IMR-90 (cell line): ENCODE measurements around the gene ACP6. TPM values are rescaled to one million over a fixed set of nuclear protein-coding genes. Genes with fewer than 3 reads are reported as not detected.
"Not testable (repeated sequence)": the region's sequence is repeated elsewhere in the genome, so short reads cannot be mapped to it uniquely, and the experiment has no call there.

Source experiments
- ATAC-seq: fragments of 200-7000 bp; cut with Tn5 transposase; 2 replicates; pipeline ENCODE4 v1.9.1; 2020; ENCODE audit warnings: low read depth, mild to moderate bottlenecking, moderate library complexity
- BruUV-seq: library from RNA; stranded (reverse); fragments of 400-500 nt; replicated peaks from 2 replicates; lab custom pipeline; 2021; lab: Mats Ljungman, UMichigan
- CTCF ChIA-PET: fragments of 300-600 bp; formaldehyde crosslinking; extraction: SDS; loops from one replicate; lab custom pipeline; 2021; ENCODE audit warnings: antibody characterized with exemption; lab: Yijun Ruan, JAX
- POLR2A ChIA-PET: fragments of 300-600 bp; sonication (Branson Sonifier 250); formaldehyde crosslinking; loops from one replicate; lab custom pipeline; 2022; ENCODE audit warnings: antibody characterized with exemption; ENCODE audit not compliant: unreplicated experiment; lab: Charles Lee
- DNase-seq: peaks from one replicate; pipeline ENCODE4 v3.0.0; 2013
- H2AFZ ChIP-seq: replicated peaks from 2 replicates; pipeline ENCODE3; 2013; ENCODE audit warnings: low read length, mild to moderate bottlenecking; ENCODE audit not compliant: poor library complexity
- H2AK5ac ChIP-seq: 2 replicates; pipeline ENCODE4 v1.6.1; 2013; ENCODE audit warnings: low read depth, low read length, inconsistent platforms
- H2AK9ac ChIP-seq: replicated peaks from 2 replicates; pipeline ENCODE3; 2013; ENCODE audit warnings: mild to moderate bottlenecking, low read depth, low read length, moderate library complexity; ENCODE audit not compliant: poor library complexity
- H2BK120ac ChIP-seq: 2 replicates; pipeline ENCODE4 v1.6.1; 2013; ENCODE audit warnings: low read depth, low read length, inconsistent platforms
- H2BK15ac ChIP-seq: 3 replicates; pipeline ENCODE4 v1.6.1; 2013; ENCODE audit warnings: low read depth, low read length, inconsistent platforms
- H2BK20ac ChIP-seq: 2 replicates; pipeline ENCODE4 v1.6.1; 2013; ENCODE audit warnings: low read depth, mild to moderate bottlenecking, inconsistent platforms, low read length, moderate library complexity
- H2BK5ac ChIP-seq: 2 replicates; pipeline ENCODE4 v1.6.1; 2013; ENCODE audit warnings: mild to moderate bottlenecking, low read depth, low read length, inconsistent platforms; ENCODE audit not compliant: poor library complexity, severe bottlenecking
- H3K14ac ChIP-seq: replicated peaks from 2 replicates; pipeline ENCODE4 v1.6.1; 2013; ENCODE audit warnings: low read depth, low read length, inconsistent platforms
- H3K18ac ChIP-seq: 2 replicates; pipeline ENCODE4 v1.6.1; 2013; ENCODE audit warnings: low read depth, low read length, control low read depth
- H3K23ac ChIP-seq: 2 replicates; pipeline ENCODE4 v1.6.1; 2013; ENCODE audit warnings: low read depth, low read length, inconsistent platforms
- H3K27ac ChIP-seq: 2 replicates; pipeline ENCODE4 v1.5.1; 2013; ENCODE audit warnings: mild to moderate bottlenecking, control low read depth, low read length; ENCODE audit not compliant: insufficient read depth
- H3K27me3 ChIP-seq: 2 replicates; pipeline ENCODE4 v1.6.1; 2013; ENCODE audit warnings: low read length; ENCODE audit not compliant: control insufficient read depth, insufficient read depth
- H3K36me3 ChIP-seq: 2 replicates; pipeline ENCODE4 v1.6.1; 2013; ENCODE audit warnings: low read length, mixed read lengths; ENCODE audit not compliant: control insufficient read depth, insufficient read depth
- H3K4ac ChIP-seq: 2 replicates; pipeline ENCODE4 v1.6.1; 2013; ENCODE audit warnings: low read depth, low read length, inconsistent platforms
- H3K4me1 ChIP-seq: 2 replicates; pipeline ENCODE4 v1.6.1; 2013; ENCODE audit warnings: low read length, mixed read lengths; ENCODE audit not compliant: control insufficient read depth, insufficient read depth
- H3K4me2 ChIP-seq: 2 replicates; pipeline ENCODE4 v1.6.1; 2013; ENCODE audit warnings: low read depth, mild to moderate bottlenecking, control low read depth, low read length, moderate library complexity
- H3K4me3 ChIP-seq: 2 replicates; pipeline ENCODE4 v1.5.1; 2013; ENCODE audit warnings: low read depth, mild to moderate bottlenecking, control low read depth, low read length, moderate library complexity; ENCODE audit not compliant: insufficient read depth
- H3K56ac ChIP-seq: 2 replicates; pipeline ENCODE4 v1.6.1; 2013; ENCODE audit warnings: low read length, inconsistent platforms; ENCODE audit not compliant: insufficient read depth; ENCODE audit errors: extremely low read depth
- H3K79me1 ChIP-seq, 2 experiments: 2 replicates each; pipeline ENCODE4 v1.6.1; 2013; ENCODE audit warnings: low read length in 2 of 2, inconsistent platforms in 1 of 2, low read depth in 1 of 2
- H3K9ac ChIP-seq: 2 replicates; pipeline ENCODE4 v1.6.1; 2013; ENCODE audit warnings: low read depth, low read length, control low read depth
- H3K9me1 ChIP-seq: 2 replicates; pipeline ENCODE4 v1.6.1; 2013; ENCODE audit warnings: low read length, inconsistent platforms; ENCODE audit not compliant: insufficient read depth
- H3K9me3 ChIP-seq: 2 replicates; pipeline ENCODE4 v1.6.1; 2013; ENCODE audit warnings: low read length; ENCODE audit not compliant: control insufficient read depth, insufficient read depth
- H4K20me1 ChIP-seq: 2 replicates; pipeline ENCODE4 v1.6.1; 2013; ENCODE audit warnings: low read length, inconsistent platforms; ENCODE audit not compliant: insufficient read depth
- H4K5ac ChIP-seq: 2 replicates; pipeline ENCODE4 v1.6.1; 2013; ENCODE audit warnings: mild to moderate bottlenecking, low read depth, low read length, control low read depth
- H4K8ac ChIP-seq, 2 experiments: 2 replicates each; pipeline ENCODE4 v1.6.1; 2013; ENCODE audit warnings: low read depth in 2 of 2, low read length in 2 of 2, control low read depth in 1 of 2, inconsistent platforms in 1 of 2
- H4K91ac ChIP-seq: 2 replicates; pipeline ENCODE4 v1.6.1; 2013; ENCODE audit warnings: low read depth, low read length, inconsistent platforms; ENCODE audit not compliant: insufficient read depth
- CEBPB ChIP-seq: IDR thresholded peaks from 2 replicates; pipeline ENCODE4 v1.6.1; 2012; ENCODE audit warnings: low read depth, low read length, improper control_type of control experiment
- WGBS, 2 experiments: methylation state at CpG; one replicate each; pipeline versions ENCODE4 v1.1.5 to v1.1.7; 2013; ENCODE audit warnings: missing lambda C conversion rate in 2 of 2; ENCODE audit not compliant: insufficient read length in 1 of 2; ENCODE audit errors: extremely low coverage in 2 of 2; 5-methylcytosine and 5-hydroxymethylcytosine counted together
- dilution Hi-C: fragments of 300-500 bp; cut with HindIII; formaldehyde crosslinking; loops from one replicate; pipeline ENCODE4 v1.14.3; 2018; ENCODE audit warnings: low sequenced_read_pairs; ENCODE audit not compliant: unreplicated experiment
- in situ Hi-C: fragments of 300-500 bp; cut with MboI; formaldehyde crosslinking; loops from 3 replicates; pipeline ENCODE4 v1.14.3; 2019; ENCODE audit warnings: low sequenced_read_pairs, inconsistent platforms, mixed read lengths
- intact Hi-C: fragments of 100-400 bp; cut with micrococcal nuclease; formaldehyde crosslinking; loops from 2 replicates; pipeline ENCODE4 v1.10.0; 2022
- polyA plus RNA-seq, 3 experiments: library from polyadenylated mRNA; depleted of rRNA; stranded (reverse); fragments of >200 nt; gene quantifications; 2 replicates each; pipeline ENCODE4 v1.2.3, GENCODE V29; 2012; ENCODE audit warnings: low replicate concordance in 1 of 3
- total RNA-seq: library from RNA; depleted of rRNA; stranded (reverse); fragments of >200 nt; gene quantifications from 2 replicates; pipeline ENCODE4 v1.2.3, GENCODE V29; 2012

Gene ACP6
- total and polyA plus RNA-seq, 2 of the 4 experiments (the other 2 are of a cell fraction), result 2.5 to 8.2 TPM

- H3K23ac ChIP-seq, H3K27ac ChIP-seq, H3K4ac ChIP-seq, H2BK120ac ChIP-seq, H3K27me3 ChIP-seq, H3K14ac ChIP-seq, H2AK5ac ChIP-seq, dilution Hi-C loops, in situ Hi-C loops, H2BK5ac ChIP-seq, H3K9me1 ChIP-seq, H3K79me1 ChIP-seq, H3K9me3 ChIP-seq, H2BK20ac ChIP-seq, H3K18ac ChIP-seq, DNase-seq, H3K56ac ChIP-seq, H4K5ac ChIP-seq, H4K8ac ChIP-seq, POLR2A ChIA-PET, H4K20me1 ChIP-seq, H3K4me3 ChIP-seq, ATAC-seq, H3K9ac ChIP-seq, H2AFZ ChIP-seq, H3K4me1 ChIP-seq, BruUV-seq, H2AK9ac ChIP-seq, H2BK15ac ChIP-seq, H3K4me2 ChIP-seq, intact Hi-C loops, CTCF ChIA-PET, H4K91ac ChIP-seq: not testable (repeated sequence)
- TF ChIP-seq CEBPB, result peak; percentile 68
- peaks cover 59% of the 10 kb centered on the region for H3K36me3 ChIP-seq
- no CpG with 5 or more reads among the region's 4 CpGs for WGBS, 2 experiments
Measured at GRCh38 chr1:147614966-147615365, 55.4 kb downstream of the ACP6 start.
